IgD-negative memory B cell (primary cell): ENCODE measurements around the gene OLIG1. TPM values are rescaled to one million over a fixed set of nuclear protein-coding genes. Genes with fewer than 3 reads are reported as not detected.
A peak's percentile ranks its signal among the peaks of the same experiment; 100 is the strongest.

ENCODE experiments used
- H3K27ac Mint-ChIP-seq, 3 donors: one replicate each; pipeline ENCODE4 v1.8.0; 2020 to 2022; ENCODE audit warnings: mild to moderate bottlenecking in 3 of 3, mixed read lengths in 3 of 3, moderate library complexity in 1 of 3
- H3K27me3 Mint-ChIP-seq: one replicate; pipeline ENCODE4 v1.8.0; 2021; ENCODE audit warnings: mixed read lengths
- H3K36me3 Mint-ChIP-seq: one replicate; pipeline ENCODE4 v1.8.0; 2020; ENCODE audit warnings: mild to moderate bottlenecking, mixed read lengths
- H3K4me1 Mint-ChIP-seq, 3 donors: one replicate each; pipeline ENCODE4 v1.8.0; 2020 to 2022; ENCODE audit warnings: mixed read lengths in 3 of 3, mild to moderate bottlenecking in 1 of 3
- H3K4me3 Mint-ChIP-seq, 4 donors: one replicate each; pipeline ENCODE4 v1.8.0; 2020 to 2022; ENCODE audit warnings: mild to moderate bottlenecking in 4 of 4, mixed read lengths in 4 of 4, moderate library complexity in 3 of 4
- H3K9me3 Mint-ChIP-seq, 3 donors: one replicate each; pipeline ENCODE4 v1.8.0; 2020 to 2021; ENCODE audit warnings: mixed read lengths in 3 of 3, mild to moderate bottlenecking in 1 of 3
- polyA plus RNA-seq: library from polyadenylated mRNA; unstranded; fragments of 300-500 nt; fragmentation: Illumina TruSeq; gene quantifications from one replicate; pipeline ENCODE4 v1.2.3, GENCODE V29; 2021

The OLIG1 gene
- polyA plus RNA-seq, 1 donor from 2014 or later: not detected

- H3K9me3 Mint-ChIP-seq: no peaks in the 10 kb centered on the region
- no peak overlapping the region for H3K4me3 Mint-ChIP-seq
- H3K27ac Mint-ChIP-seq: no peak overlapping the region
- no peaks in the 10 kb centered on the region for H3K4me1 Mint-ChIP-seq
- peaks cover 41% of the 10 kb centered on the region for H3K27me3 Mint-ChIP-seq
- no peaks in the 10 kb centered on the region for H3K36me3 Mint-ChIP-seq
These were observed 5.9 kb upstream of the OLIG1 start for GRCh38 chr21:33063907-33064622.

- Mint-ChIP-seq H3K4me1 (no peaks in the 10 kb centered on the region), H3K27ac (no peak overlapping the region), H3K4me3 (no peak overlapping the region), H3K27me3 (peaks cover 47% of the 10 kb centered on the region), H3K36me3 (no peaks in the 10 kb centered on the region), H3K9me3 (peaks cover 0 to 4% (median 4%) of the 10 kb centered on the region in 3 donors)
These were observed 5.1 kb upstream of the OLIG1 start for GRCh38 chr21:33064623-33065390.

GRCh38 chr21:33067043-33067442 lies 2.9 kb upstream of the OLIG1 start:
- no peaks in the 10 kb centered on the region for H3K36me3 Mint-ChIP-seq
- peaks cover 0 to 4% (median 4%) of the 10 kb centered on the region in 3 donors for H3K9me3 Mint-ChIP-seq
- H3K4me3 Mint-ChIP-seq: no peak overlapping the region
- no peak overlapping the region for H3K27ac Mint-ChIP-seq
- H3K4me1 Mint-ChIP-seq: peaks cover 0 to 6% (median under 1%) of the 10 kb centered on the region in 3 donors
- peaks cover 47% of the 10 kb centered on the region for H3K27me3 Mint-ChIP-seq

- peaks cover 51% of the 10 kb centered on the region for H3K27me3 Mint-ChIP-seq
- no peaks in the 10 kb centered on the region for H3K36me3 Mint-ChIP-seq
- peaks cover 0 to 4% (median 4%) of the 10 kb centered on the region in 3 donors for H3K9me3 Mint-ChIP-seq
- peaks cover 0 to 7% (median 2%) of the 10 kb centered on the region in 3 donors for H3K4me1 Mint-ChIP-seq
- H3K27ac Mint-ChIP-seq: no peak overlapping the region
- H3K4me3 Mint-ChIP-seq: no peak overlapping the region
These were observed 2.5 kb upstream of the OLIG1 start for GRCh38 chr21:33067457-33067856.

GRCh38 chr21:33069243-33069642 lies 698 bp upstream of the OLIG1 start:
- no peaks in the 10 kb centered on the region for H3K36me3 Mint-ChIP-seq
- peak overlapping the region in 3 of 4 donors; percentile 11 to 31 (median 12) for H3K4me3 Mint-ChIP-seq
- peaks cover 2 to 9% (median 4%) of the 10 kb centered on the region in 3 donors for H3K4me1 Mint-ChIP-seq
- peaks cover 57% of the 10 kb centered on the region for H3K27me3 Mint-ChIP-seq
- no peak overlapping the region for H3K27ac Mint-ChIP-seq
- peaks cover 0 to 4% (median 4%) of the 10 kb centered on the region in 3 donors for H3K9me3 Mint-ChIP-seq

GRCh38 chr21:33069645-33069993 lies 322 bp upstream of the OLIG1 start:
- Mint-ChIP-seq H3K9me3 (peaks cover 0 to 4% (median 4%) of the 10 kb centered on the region in 3 donors), H3K27me3 (peaks cover 57% of the 10 kb centered on the region), H3K36me3 (no peaks in the 10 kb centered on the region), H3K27ac (no peak overlapping the region), H3K4me3 (peak overlapping the region in 3 of 4 donors; percentile 11 to 31 (median 12)), H3K4me1 (peaks cover 2 to 9% (median 4%) of the 10 kb centered on the region in 3 donors)

GRCh38 chr21:33070744-33070997 lies 730 bp downstream of the OLIG1 start:
- H3K27me3 Mint-ChIP-seq: peaks cover 60% of the 10 kb centered on the region
- H3K4me3 Mint-ChIP-seq: no peak overlapping the region

GRCh38 chr21:33070998-33071769 lies 1.2 kb downstream of the OLIG1 start:
- Mint-ChIP-seq H3K27ac (no peak overlapping the region), H3K27me3 (peaks cover 62% of the 10 kb centered on the region)

More at GRCh38 chr21:33070744-33070997, 730 bp downstream of the OLIG1 start:
- Mint-ChIP-seq H3K36me3 (no peaks in the 10 kb centered on the region), H3K27ac (no peak overlapping the region), H3K4me1 (peaks cover 2 to 9% (median 4%) of the 10 kb centered on the region in 3 donors), H3K9me3 (peaks cover 0 to 4% (median 4%) of the 10 kb centered on the region in 3 donors)

GRCh38 chr21:33071770-33072306 lies 1.9 kb downstream of the OLIG1 start:
- Mint-ChIP-seq H3K27me3 (peaks cover 66% of the 10 kb centered on the region), H3K4me3 (peak overlapping the region; percentile 32 to 65 (median 59)), H3K27ac (no peak overlapping the region), H3K9me3 (peaks cover 0 to 4% (median 4%) of the 10 kb centered on the region in 3 donors), H3K4me1 (peaks cover 2 to 9% (median 4%) of the 10 kb centered on the region in 3 donors), H3K36me3 (no peaks in the 10 kb centered on the region)

More at GRCh38 chr21:33070998-33071769, 1.2 kb downstream of the OLIG1 start:
- H3K9me3 Mint-ChIP-seq: peaks cover 0 to 4% (median 4%) of the 10 kb centered on the region in 3 donors
- H3K4me1 Mint-ChIP-seq: peaks cover 2 to 9% (median 4%) of the 10 kb centered on the region in 3 donors
- H3K4me3 Mint-ChIP-seq: peak overlapping the region; percentile 32 to 75 (median 60)
- H3K36me3 Mint-ChIP-seq: no peaks in the 10 kb centered on the region

- Mint-ChIP-seq H3K27ac (no peak overlapping the region), H3K9me3 (peaks cover 0 to 4% (median 4%) of the 10 kb centered on the region in 3 donors), H3K36me3 (no peaks in the 10 kb centered on the region), H3K27me3 (peaks cover 66% of the 10 kb centered on the region), H3K4me1 (peaks cover 2 to 11% (median 4%) of the 10 kb centered on the region in 3 donors), H3K4me3 (no peak overlapping the region)
These were observed 3.7 kb downstream of the OLIG1 start for GRCh38 chr21:33073636-33074035.

GRCh38 chr21:33075128-33075527 lies 5.2 kb downstream of the OLIG1 start:
- H3K36me3 Mint-ChIP-seq: no peaks in the 10 kb centered on the region
- H3K4me3 Mint-ChIP-seq: no peak overlapping the region
- peaks cover 55% of the 10 kb centered on the region for H3K27me3 Mint-ChIP-seq
- H3K9me3 Mint-ChIP-seq: no peaks in the 10 kb centered on the region
- no peak overlapping the region for H3K27ac Mint-ChIP-seq
- H3K4me1 Mint-ChIP-seq: peaks cover 2 to 11% (median 4%) of the 10 kb centered on the region in 3 donors

GRCh38 chr21:33075596-33076195 lies 5.8 kb downstream of the OLIG1 start:
- Mint-ChIP-seq H3K27ac (no peak overlapping the region), H3K9me3 (no peaks in the 10 kb centered on the region), H3K27me3 (peaks cover 57% of the 10 kb centered on the region), H3K36me3 (no peaks in the 10 kb centered on the region), H3K4me3 (no peak overlapping the region), H3K4me1 (peaks cover 2 to 11% (median 4%) of the 10 kb centered on the region in 3 donors)

GRCh38 chr21:33076600-33077329 lies 6.8 kb downstream of the OLIG1 start:
- Mint-ChIP-seq H3K4me1 (peaks cover 2 to 7% (median 4%) of the 10 kb centered on the region in 3 donors), H3K27me3 (peaks cover 50% of the 10 kb centered on the region), H3K9me3 (no peaks in the 10 kb centered on the region), H3K27ac (no peak overlapping the region), H3K36me3 (no peaks in the 10 kb centered on the region), H3K4me3 (no peak overlapping the region)
